NB4 (cell line): ENCODE data around the gene COMMD4.
"Not testable (repeated sequence)": the region's sequence is repeated elsewhere in the genome, so short reads cannot be mapped to it uniquely, and the experiment has no call there.

Experiments
- CTCF ChIP-seq: IDR thresholded peaks from one replicate; pipeline ENCODE4 v1.5.1; 2012; ENCODE audit warnings: low read depth, low read length
- MAX ChIP-seq: IDR thresholded peaks from 2 replicates; pipeline ENCODE4 v1.6.1; 2011; ENCODE audit warnings: low read depth, low read length
- POLR2A ChIP-seq: IDR thresholded peaks from 2 replicates; pipeline ENCODE4 v1.6.1; 2011; ENCODE audit warnings: mild to moderate bottlenecking; ENCODE audit not compliant: insufficient read length; ENCODE audit errors: extremely low read depth

DNA sequence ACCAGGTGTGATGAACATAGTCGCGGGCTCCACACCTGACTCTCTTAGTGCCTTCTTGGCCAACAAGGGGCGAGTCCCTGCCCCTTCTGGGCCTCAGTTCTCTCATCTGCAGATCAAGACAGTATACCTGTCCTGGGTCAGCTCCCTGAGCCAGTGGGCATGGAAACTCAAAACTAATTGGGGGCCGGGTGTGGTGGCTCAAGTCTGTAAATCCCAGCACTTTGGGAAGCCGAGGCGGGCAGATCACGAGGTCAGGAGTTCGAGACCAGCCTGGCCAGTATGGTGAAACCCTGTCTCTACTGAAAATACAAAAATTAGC, 13.4 kb downstream of the COMMD4 start:
- TF ChIP-seq POLR2A, CTCF, MAX: not testable (repeated sequence)
